GM18502 (cell line): ENCODE measurements around the gene MAGI1.
A peak's percentile ranks its signal among the peaks of the same experiment; 100 is the strongest.

Experiments
- ATAC-seq: cut with Tn5 transposase; IDR thresholded peaks from one replicate; pipeline ENCODE4 v1.9.1; 2021; ENCODE audit warnings: mild to moderate bottlenecking; ENCODE audit not compliant: unreplicated experiment, poor library complexity

The MAGI1 gene

DNA sequence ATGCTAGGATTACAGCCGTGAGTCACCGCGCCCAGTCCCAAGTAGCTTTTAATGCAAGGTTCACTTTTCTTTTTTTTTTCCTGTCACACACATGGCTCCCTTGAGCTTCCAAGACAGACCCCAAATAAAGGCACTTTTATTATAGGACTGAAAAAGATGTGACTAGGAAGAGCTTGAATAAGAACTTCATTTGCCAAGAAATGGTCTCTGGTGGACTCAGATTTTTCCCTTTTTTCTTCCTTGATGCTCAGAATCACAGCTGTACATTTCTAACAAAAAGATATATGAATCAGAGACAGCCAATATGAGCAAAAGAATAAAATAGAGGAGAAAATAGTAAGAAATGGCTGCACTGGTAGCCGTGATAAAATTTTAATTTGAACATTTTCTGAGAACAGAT lies 337.2 kb downstream of the MAGI1 start:
- ATAC-seq = no peak

DNA sequence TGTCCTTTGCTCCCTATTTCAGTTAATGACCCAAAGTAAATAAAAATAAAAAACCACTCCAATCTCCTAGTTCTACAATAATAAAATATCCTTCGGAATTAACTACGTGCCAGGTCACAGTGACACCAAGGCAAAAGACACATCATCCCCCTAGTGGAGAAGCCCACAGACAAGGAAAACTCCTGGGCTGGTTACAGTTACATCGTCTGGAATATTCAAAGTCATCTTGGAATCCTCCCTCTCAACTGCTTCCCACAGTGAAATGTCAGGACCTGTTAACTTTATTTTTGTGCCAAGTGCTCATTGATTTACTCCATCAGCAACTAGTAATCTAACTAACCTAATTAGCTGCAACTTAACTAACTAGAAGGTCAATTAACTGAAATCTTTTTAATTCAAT lies 349.3 kb downstream of the MAGI1 start:
- ATAC-seq = no peak

DNA sequence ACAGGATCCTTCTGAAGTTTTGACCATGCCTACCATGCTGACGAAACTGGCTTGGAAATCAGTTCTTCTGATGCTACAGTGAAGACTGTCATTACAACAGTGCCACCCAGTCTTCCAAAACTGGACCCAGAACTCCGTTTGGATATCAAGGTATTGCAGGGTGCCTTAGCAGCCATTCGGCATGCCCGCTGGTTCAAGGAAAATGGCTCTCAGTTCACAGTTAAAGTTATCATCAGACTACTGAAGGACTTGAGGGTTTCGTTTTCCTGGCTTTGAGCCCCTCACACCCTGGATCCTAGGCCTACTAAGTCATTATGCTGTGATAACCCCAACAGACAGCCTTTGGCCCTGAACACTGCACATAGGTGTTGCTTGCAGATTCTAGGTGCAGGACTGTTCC lies 351.0 kb downstream of the MAGI1 start:
- no peak for ATAC-seq

DNA sequence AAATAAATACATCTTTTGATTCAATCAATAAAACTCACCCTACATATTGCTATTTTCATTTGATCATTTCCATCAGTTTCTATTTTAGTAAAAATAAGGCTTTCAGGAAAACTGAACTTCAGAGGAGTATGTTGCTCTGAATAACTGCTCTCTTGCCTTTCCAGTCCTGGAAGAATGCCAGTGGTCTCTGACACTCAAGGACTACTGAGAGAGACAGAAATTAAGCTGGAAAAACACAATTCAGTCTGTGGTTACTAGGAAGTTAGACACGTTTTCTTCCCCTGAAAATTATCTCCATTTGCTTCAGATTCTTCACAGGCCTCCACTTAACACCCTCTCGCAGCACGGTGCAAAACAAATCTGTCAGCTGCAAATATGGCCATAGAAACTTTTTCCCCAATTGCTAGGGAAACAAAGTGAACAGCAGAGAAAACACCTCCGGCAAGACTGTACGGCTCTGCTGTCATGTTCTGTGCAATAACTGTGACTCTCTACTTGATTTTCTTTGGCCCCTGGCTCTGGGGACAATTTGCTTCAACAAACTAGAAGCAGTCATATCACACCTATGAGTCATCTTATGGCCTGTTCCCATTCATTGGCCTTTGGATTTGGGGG lies 353.0 kb downstream of the MAGI1 start:
- no peak for ATAC-seq

DNA sequence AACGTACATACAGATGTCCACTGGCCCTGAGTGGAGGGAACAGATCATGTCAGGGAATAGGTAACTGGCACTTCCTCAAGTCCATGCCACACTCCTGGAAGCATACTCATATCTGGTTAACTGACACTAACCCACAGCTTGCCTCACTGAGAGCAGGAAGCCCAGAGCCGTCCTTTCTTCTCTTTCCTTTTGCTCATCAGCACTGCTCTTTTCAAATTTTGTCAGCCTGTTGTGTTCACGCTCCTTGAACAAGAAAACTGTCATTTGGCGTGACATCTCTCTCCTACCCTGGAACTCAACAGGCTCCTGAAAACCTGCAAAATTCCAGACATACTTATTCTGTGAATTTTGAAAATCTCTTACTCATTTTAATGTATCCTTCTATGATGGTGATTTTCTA lies 360.2 kb downstream of the MAGI1 start:
- ATAC-seq = no peak

DNA sequence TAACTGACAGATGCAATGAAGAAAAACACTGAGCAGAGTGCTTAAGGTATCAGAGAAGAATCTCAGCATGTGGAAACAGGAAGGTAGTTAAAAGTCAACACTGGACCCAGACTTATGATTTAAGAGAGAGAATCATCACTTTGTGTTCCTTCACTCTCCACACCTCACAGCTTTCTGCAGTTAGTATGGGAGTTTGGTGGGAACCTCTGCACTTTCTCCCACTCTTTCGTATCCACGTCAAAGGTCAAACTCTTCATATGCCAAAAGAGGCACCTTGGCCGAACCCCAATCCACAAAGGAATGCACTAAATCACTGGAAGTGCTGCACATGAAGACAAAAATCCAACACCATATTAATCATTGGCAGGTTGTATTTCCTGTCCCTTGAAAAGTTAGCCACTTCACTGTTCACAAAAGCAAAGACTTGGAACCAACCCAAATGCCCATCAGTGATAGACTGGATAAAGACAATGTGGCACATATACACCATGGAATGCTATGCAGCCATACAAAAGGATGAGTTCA lies 361.2 kb downstream of the MAGI1 start:
- ATAC-seq = no peak

DNA sequence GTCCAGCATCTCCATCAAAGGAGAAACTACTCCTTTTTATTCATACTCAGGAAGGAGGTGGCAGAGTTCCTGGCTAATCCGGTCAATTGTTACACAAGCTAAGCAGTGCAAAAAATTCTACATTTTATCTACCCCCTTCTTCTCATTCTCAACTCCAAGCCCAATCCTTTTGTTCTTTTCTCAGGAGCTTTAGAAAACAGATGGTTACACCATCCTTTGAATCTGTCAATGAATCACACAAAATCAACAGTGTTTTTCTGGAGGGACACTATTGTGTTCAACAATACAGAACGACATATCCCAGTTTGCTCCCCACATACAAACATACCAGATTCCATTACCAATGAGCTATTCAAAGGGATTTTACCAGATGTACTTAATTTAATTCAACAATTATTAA lies 362.1 kb downstream of the MAGI1 start:
- no peak for ATAC-seq

DNA sequence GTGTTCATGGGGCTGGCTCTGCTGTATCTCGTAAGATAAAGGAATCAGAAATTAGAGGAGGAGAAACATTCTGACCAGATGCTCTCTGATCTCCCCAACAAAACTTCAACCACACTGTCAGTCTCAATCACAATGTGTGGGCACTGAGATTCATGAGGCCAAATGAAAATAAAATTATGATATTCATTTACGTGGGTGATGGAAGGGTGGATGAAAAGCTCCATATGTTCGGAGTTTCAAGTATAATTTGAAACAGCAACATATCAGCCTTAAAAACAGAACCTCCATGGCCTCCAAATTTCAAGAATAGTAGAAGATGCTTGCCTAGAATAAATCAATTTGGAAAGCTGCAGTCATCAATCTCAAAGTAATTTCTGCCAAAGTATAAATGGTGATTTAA lies 363.7 kb downstream of the MAGI1 start:
- no peak for ATAC-seq

DNA sequence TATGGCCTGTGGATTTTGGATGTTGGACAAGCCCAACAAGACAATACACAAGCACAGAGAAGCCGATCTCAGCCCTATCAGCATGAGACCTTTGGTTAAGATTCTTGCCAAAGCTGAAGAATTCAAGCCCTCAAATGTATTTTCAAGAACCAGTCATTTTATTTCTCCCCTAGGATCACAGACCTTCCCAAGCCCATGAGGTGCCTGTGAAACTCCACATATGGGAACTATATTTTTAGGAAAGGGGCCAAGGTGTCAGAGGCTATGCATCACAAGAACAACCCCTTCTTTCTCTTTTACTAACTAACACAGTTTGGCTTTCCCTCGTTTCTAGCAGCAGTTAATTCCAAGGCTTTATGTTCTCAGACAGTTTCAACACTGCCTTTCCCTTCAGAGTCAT lies 364.5 kb downstream of the MAGI1 start:
- ATAC-seq = no peak

DNA sequence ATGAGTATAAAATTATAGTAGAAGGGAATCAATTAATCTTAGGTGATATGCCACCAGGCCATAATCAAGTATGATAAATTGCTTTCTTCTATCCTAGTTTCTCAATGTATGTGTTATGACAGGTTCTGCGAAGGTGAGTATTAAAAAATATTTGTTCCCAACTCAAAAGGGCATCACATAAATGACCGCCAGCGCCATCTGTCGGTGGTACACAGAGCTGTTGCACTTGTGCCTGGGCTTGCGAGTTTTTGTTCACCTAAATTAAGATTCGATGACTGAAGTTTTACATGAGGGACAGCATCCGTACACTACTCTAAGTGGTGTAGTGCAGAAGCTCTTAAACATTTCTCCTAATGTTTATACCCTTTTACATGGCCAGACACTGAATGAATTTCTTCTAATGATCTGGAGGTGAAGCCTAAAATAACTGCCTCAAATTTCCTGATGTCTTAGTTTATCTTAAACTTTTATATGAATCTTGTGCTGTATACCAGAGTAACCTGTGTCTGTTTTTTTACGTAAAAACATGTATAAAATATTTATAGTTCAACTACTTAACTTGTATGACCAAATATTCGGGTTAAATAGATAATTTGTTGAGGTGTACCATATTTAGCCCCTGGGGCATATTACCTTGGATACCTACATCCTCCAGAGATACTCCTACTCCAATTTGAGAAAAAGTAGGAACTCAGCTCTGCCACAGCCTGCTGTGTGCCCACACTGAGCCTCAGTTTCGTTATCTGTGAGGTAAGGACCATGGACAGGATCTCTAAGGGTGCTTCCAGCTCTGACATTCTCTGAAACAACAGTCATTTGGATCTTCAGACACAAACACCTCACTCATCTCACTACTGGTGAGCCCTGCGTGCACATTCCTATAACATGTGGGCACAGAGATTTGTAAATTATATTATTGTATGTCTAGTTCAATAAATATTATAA lies 365.6 kb downstream of the MAGI1 start:
- peak; percentile 56 for ATAC-seq

DNA sequence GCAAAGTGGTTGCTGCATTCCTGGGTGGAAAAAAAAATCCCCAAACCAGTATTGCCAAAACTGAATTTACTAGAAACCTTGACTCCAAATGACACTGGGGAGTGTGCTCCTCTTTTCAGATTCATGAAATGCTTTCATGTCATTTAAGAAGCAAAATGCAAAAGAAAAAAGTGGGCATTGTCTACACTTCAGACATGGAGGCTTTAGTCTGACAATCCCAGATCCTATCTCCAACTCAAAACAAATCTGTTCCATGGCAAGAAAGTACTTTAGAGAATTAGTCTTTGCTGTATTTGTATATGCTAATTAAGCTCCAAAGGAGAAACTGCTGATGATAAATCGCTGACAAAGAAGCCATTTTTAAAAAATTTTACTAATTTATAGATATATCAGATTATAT lies 366.7 kb downstream of the MAGI1 start:
- ATAC-seq = no peak

DNA sequence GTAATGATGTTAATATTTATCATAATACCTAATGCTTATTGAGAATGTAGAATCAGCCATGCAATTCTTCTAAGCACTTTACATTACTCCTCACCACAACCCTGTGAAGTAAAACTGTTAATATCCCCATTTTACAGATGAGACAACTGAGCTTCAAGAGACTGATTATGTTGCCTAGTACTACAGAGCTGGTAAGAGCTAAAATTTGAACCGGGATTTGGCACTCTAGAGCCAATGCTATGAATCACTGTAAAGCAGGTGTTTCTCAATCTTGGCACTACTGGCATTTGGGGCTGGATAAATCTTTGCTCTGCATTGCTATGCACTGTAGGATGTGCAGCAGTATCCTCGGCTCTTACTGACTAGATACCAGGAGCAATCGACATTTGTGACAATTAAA lies 367.7 kb downstream of the MAGI1 start:
- no peak for ATAC-seq

DNA sequence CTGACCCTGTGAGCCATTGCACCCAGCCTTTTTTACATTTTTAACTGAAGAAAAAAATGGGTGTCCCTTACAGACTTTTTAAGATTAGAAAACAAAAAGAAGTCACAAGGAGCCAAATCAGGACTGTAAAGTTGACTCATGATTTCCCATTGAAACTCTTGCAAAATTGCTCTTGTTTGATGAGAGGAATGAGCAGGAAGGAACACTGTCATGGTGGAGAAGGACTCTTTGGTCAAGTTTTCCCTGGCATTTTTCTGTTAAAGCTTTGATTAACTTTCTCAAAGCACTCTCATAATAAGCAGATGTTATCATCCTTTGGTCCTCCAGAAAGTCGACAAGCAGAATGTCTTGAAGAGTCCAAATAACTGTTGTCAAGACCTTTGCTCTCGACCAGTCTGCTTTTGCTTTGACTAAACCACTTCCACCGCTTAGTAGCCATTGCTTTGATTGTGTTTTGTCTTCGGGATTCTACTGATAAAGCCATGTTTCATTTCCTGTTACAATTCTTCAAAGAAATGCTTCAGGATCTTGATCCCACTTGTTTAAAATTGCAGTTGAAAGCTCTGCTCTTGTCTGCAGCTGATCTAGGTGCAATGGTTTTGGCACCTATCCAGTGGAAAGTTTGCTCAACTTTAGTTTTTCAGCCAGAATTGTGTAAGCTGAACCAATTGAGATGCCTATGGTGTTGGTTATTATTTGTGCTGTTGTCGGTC lies 369.4 kb downstream of the MAGI1 start:
- no peak for ATAC-seq

DNA sequence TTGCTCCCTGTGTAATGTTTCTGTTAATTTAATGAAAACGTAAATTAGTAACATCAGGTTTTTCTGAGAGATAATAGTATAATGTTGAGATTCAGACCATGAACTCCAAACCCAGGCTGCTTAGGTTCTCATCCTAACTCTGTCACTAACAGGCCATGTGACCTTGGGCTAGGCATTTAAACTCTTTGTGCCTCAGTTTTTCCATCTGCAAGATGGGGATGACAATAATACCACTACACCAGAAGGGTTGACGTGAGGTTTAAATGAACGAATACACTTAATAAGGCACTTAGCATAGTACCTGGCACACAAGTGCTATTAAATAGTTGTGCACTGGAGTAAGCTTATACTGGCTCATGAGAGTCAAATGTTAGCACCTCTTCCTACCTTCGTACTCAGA lies 370.8 kb downstream of the MAGI1 start:
- no peak for ATAC-seq

DNA sequence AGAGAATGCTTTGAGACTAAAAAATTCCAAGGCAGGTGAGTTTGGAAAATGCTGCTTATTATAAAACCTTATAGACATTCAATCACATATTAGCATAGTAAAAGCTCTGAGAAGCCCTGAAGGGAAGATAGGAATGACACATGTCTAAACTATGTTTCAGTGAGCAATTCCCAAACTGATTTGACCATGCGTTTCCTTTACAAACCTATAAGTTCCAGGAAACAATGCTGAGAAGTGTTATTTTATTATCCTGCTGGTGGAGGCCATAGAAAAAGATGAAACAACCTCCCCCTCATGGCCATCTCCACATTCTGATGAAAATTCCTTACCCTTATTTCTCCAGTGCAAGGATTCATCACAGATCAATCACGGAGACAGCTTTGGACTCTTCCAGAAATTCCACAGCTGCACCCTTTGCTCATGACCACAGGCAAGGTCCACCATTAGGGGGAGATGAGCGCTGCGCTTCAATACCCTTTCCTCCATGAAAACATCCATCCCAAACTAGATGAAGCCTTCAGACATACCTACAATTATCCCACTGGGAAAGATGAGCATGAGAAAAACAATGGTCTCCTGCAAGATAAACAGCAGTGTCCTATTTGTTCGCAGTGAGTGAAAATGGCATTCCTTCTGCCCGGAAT lies 372.1 kb downstream of the MAGI1 start:
- ATAC-seq = no peak

DNA sequence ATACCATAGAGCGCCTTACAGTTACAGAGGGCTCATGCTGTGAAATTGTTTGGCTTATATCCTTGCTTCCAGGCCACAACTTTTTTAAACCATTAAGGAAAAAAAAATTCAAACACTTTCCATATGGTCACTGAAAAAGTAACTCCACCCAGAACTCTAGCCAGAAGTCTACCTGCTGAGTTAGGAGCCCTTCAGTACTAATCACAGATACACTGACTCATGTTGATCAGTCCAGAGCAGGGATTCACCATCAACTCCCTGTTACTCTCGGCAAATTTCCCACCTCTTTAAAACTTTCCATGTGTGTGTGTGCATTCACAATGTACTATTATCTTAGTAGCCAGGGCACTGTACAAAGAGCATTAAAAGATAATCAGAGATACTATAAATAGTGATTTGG lies 372.8 kb downstream of the MAGI1 start:
- no peak for ATAC-seq

DNA sequence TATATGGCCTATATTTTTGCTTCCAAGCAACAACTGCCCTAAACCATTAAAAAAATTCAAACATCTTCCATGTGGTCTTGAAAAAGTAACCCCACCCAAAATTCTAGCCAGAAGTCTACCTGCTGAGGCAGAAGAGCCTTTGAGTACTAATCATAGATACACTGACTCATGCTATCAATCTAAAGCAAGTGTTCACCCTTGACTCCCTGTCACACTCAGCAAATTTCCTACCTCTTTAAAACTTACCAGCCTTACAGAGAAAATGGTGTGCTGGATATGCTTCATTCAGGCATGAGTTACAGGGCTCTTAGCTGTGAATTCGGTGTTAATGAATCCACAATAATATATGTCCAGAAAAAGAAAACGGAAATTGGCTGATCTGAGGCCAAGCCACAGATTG lies 373.8 kb downstream of the MAGI1 start:
- ATAC-seq = no peak

DNA sequence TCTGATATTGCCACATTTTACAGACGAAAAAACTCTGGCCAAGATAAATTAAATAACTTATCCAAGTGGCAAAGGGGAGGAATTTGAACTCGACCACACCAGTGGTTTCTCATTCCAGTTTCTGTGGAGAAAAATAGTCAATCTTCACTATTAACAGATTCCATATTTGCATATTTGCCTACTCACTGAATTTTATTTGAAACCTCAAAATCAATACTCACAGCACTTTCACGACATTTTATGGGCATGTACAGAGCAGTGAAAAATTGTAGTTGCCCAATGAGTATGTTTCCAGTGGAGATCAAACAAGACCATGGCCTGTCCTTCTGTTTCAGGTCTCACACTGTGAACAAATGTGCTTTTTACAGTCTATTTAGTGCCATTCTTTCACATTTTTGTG lies 374.3 kb downstream of the MAGI1 start:
- ATAC-seq = no peak

DNA sequence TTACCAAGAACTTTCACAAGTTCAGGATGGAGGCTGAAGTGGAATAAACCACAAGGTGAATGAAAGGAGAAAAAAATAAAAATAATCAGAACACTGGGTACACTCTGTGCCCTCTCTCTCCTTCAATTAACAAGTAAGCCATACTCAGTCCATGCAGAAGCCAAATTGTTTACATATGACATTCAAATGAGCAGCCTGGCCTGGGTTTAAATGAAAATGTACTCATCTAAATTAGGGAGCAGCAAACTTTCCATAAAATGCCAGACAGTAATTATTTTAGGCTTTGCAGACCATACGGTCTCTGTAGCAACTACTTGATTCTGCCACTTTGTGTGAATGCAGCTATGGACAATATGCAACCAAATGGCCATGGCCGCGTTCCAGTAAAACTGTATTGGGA lies 376.6 kb downstream of the MAGI1 start:
- ATAC-seq = no peak

DNA sequence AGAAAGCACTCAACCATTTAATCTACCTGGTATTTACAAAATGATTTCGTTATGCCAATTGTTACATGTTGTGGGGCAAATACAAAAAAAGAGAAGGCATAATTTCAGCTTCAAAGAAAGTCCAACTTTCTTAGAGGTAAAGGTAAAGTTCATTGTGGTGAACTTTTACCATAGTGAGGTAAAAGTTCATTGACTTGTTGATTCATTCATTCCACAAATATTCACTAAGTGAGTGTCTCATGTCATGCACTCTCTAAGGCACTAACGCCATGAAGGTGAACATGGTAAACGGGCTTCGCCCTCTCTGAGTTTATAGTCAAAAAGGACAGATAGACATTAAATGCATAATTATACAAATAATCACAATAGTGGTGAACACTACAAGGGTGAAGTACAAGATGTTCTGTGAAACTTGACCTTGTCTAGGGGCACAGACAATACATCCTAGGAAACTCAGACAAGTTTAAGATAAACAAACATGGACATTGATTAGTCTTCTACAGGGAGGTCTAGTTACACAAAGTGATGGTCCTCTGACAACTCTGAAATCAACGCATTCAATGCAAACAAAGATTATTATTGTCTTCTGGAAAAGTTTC lies 378.6 kb downstream of the MAGI1 start:
- no peak for ATAC-seq
